PC-9 (cell line): ENCODE data around the gene AGBL3.

Experiments
- EZH2 ChIP-seq: fragments of 200-600 bp; sonication (generic); IDR thresholded peaks from 2 replicates; pipeline ENCODE4 v1.8.0; 2017; ENCODE audit warnings: antibody characterized with exemption, low read depth
- TF ChIP-seq, protein P1 (sequence below): fragments of 200-600 bp; sonication (generic); conservative IDR thresholded peaks from 2 replicates; pipeline ENCODE4 v1.6.1; 2017; ENCODE audit warnings: mixed run types, antibody characterized with exemption, mild to moderate bottlenecking, moderate library complexity

- TF ChIP-seq, protein P1, sequence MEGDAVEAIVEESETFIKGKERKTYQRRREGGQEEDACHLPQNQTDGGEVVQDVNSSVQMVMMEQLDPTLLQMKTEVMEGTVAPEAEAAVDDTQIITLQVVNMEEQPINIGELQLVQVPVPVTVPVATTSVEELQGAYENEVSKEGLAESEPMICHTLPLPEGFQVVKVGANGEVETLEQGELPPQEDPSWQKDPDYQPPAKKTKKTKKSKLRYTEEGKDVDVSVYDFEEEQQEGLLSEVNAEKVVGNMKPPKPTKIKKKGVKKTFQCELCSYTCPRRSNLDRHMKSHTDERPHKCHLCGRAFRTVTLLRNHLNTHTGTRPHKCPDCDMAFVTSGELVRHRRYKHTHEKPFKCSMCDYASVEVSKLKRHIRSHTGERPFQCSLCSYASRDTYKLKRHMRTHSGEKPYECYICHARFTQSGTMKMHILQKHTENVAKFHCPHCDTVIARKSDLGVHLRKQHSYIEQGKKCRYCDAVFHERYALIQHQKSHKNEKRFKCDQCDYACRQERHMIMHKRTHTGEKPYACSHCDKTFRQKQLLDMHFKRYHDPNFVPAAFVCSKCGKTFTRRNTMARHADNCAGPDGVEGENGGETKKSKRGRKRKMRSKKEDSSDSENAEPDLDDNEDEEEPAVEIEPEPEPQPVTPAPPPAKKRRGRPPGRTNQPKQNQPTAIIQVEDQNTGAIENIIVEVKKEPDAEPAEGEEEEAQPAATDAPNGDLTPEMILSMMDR: no peak
- TF ChIP-seq EZH2: no peak
Measured at GRCh38 chr7:134999136-134999535, 12.8 kb downstream of the AGBL3 start.
